Midbrain (tissue), 1 donor: ENCODE measurements around the gene MCC.

Experiments
- DNase-seq: peaks from one replicate; lab custom pipeline; 2025; lab: John Stamatoyannopoulos, UW

The MCC gene

DNA sequence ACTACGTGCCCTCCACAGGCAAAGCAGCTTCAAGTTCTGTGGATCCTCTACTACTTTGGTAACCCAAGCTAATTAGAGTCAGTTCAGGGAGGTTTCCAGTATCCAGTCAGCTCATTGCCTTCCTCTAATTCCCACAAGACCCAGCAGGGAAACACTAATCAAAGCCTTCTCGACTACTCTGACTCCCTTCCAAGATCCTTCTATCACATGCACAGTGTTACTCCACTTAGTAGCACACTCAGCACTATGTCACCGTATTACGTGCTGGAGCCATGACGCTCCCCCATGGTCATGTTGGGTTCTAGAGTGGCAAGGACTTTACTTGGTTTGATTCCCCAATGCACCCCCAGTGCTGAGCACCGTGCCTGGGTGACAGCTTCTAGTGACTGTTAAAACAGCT lies 458.6 kb downstream of the MCC start:
- no peak for DNase-seq

GRCh38 chr5:113027431-113027830 lies 460.8 kb downstream of the MCC start:
- no peak for DNase-seq

- no peak for DNase-seq
Measured at GRCh38 chr5:113027015-113027414, 461.2 kb downstream of the MCC start.

- no peak for DNase-seq
Measured at GRCh38 chr5:113026211-113026610, 462.0 kb downstream of the MCC start.

DNA sequence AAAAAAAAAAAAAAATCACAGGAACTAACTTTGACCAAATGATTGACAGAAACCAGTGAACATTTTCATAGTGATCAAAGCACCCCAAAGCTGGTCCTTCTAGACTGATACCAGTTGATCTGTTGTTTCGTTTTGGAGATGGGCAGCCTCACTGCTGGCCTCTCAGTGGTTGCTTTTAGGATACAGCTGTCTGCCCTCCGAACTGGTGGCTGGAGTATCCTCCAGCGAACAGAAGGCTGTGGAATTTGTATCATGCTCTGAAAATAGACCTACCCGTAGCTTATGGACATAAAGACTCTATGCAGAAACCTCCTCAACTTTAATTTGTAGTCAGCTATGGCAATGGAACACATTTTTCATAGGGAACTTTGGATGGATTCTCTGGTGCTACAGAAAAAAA lies 462.7 kb downstream of the MCC start:
- DNase-seq, result no peak

DNA sequence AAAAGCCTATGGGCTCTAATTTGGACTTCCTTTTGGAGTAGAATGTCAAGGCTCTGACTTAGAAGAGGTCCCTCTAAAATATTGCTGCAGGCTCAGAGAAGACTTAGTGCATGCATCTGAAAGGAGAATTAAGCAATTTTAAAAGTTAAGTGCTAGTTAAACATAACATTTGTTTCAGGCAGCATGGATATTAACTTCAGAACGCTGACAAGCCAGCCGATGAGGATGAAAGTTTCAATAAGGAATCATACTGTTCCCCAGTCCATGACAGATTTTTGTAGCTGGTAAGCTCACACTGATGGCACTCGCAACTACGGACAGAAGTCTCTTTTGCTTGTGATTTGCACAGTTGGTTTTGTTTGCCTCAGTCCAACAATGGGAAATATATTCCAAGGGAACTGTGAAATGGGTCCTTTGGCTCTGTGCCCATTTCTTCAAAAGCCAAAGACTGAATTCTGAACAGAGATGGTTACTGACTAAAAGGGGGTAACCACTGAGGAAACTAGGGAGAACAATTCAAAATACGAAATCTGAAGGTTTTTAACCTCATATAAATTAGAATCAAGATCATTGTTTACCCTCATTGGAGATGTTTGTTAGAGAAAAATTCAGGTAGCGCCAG lies 464.1 kb downstream of the MCC start:
- no peak for DNase-seq

DNA sequence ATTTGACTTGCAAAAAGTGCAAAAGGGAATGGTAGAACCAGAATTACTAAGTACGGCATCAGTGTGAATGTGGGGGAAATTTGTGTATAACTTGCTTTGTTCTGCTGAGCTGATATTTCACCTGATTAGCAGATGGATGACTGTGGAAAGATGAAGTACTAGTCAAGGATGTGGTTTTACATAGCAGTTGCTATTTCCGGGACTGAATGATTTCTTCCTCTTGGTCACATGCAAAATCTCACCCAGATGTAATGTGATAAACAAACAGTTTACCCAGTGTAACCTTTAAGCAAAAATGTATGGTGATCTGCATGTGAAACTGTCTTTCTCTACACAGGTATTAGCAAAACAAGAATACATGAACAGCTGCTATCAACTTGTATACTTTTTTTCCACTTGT lies 465.6 kb downstream of the MCC start:
- DNase-seq, result no peak

DNA sequence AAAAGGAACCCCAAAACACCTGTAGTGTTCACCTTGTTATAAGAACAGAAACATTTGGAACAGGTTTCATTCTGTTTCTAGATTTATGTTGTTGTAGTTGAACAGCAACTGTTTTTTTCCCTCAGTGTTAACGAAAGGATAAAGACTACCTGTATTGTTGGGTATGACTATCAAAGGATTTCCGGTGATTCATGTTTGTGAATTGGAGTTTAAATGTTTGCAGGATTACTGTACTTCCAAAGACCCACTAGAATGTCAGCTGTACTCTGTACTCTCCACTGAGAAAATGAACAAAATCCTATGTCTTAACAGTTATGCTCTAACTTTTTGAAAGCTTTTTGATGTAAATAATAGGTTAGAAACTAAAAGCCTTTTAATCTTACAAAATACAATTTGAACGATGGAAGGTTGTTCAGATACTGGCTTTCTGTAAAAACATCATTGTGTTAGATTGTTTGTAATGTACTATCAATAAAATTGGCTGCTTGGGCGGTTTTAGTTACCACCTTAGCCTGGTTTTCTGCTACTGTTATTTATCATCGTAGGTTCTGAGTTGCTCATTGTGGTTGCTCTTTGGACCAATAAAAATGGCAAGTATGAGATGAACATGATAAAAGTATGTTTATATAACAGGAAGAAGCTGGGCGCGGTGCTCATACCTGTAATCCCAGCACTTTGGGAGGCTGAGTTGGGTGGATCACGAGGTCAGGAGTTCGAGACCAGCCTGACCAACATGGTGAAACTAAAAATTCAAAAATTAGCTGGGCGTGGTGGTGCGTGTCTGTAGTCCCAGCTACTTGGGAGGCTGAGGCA lies 467.6 kb downstream of the MCC start:
- no peak for DNase-seq

DNA sequence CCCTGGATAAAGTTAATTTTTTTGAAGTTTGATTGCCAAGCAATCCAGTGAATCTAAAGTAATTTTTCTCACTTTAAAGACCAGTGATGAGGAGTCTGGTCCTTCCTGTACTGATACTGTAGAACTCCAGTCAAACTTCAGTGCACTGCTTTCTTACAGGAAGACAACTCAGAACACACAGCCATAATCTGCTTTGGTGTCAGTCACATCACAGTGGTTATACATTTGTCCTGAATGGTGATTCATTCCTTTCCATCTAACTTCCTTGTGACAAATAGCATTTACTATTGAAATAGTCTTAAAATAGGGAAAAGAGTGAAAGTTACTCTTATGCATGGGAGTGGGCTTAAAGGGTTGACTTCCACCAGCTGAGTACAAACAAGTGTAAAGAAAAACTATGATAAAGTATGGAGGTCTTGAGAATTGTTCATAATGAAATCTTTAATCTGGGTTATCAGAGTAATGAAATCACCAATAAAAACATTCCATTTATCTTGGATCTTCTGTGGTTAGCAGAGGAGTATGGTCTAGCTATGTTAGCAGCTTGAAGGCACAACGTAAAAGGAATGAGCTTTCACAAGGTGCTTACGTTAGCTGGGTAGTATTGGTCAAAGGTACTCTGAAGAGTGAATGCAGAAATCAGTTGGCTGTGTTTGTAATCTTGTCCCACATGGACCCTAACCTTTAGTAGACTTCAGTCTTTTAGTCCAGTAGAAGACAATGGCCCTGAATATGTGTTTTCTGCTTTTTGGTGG lies 470.2 kb downstream of the MCC start:
- no peak for DNase-seq

- no peak for DNase-seq
Measured at GRCh38 chr5:113005454-113005853, 482.8 kb downstream of the MCC start.

DNA sequence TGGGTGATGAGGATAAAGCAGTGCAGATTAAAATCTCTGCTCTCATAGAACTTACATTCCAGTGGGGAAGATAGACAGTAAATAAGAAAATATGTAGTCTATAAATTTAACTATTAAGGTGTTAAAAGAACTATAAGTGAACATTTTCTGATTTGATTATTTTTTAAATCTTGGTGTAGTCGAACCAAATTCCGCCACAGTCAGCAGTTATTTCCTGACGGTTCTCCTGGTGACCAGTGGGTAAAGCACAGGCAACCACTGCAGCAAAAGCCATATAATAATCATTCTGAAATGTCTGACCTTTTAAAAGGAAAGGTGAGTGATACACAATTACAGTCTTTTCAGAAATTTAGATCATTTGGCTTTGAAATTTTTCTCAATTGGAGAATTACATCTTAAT lies 484.5 kb downstream of the MCC start:
- no peak for DNase-seq

DNA sequence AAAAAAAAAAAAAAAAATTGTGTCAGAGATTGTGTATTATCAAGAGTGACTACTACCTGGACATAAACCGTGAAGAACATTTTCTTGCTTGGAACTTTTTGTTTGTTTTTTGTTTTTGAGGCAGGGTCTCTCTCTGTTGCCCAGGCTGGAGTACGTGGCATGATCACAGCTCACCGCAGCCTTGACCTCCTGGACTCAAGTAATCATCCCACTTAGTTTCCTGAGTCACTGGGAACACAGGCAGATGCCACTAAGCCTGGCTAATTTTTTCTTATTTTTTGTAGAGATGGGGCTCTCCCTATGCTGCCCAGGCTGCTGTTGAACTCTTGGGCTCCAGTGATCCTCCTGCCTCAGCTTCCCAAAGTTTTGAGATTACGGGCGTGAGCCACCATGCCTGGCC lies 485.8 kb downstream of the MCC start:
- no peak for DNase-seq

GRCh38 chr5:113000466-113000865 lies 487.8 kb downstream of the MCC start:
- no peak for DNase-seq

- DNase-seq, result no peak
Measured at GRCh38 chr5:112998296-112998695, 490.0 kb downstream of the MCC start.

GRCh38 chr5:112996830-112997374 lies 491.4 kb downstream of the MCC start:
- DNase-seq, result no peak

DNA sequence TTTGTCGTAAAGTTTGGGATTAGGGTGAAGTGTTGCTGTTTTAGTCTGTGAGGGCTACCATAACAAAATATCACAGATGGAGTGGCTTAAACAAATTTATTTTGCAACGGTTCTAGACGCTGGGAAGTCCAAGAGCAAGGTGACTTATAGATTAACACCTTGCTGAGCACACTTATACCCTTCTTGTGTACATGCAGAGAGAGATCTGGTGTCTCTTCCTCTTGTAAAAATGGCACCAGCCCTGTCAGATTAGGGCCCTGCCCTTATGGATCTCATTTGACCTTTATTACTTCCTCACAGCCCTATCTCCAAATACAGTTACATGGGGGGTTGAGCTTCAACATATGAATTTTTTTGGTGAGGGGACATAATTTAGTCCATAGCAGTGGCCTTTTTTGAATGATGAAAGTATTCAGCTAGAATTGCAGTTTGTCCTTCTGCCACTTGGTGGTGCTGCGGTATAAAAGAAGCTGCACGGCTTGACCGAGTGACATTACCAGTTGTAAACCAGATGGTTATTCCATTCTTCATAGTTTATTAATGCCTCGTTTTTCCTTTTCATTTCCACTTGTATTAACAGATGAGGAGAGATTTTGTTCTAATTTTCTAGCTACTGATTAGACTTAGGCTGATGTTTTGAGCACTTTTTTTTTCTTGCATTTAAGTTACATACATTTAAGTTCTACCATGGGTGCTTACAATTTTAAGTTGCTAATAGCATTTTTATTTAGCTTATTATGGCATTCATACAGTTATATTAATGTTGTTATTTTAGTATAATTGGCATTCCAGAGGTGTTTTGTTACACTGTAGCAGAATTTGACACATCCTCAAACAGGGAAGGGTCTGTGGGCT lies 492.3 kb downstream of the MCC start:
- DNase-seq, result peak; percentile 82

- DNase-seq, result no peak
Measured at GRCh38 chr5:112986224-112986623, 502.0 kb downstream of the MCC start.

DNA sequence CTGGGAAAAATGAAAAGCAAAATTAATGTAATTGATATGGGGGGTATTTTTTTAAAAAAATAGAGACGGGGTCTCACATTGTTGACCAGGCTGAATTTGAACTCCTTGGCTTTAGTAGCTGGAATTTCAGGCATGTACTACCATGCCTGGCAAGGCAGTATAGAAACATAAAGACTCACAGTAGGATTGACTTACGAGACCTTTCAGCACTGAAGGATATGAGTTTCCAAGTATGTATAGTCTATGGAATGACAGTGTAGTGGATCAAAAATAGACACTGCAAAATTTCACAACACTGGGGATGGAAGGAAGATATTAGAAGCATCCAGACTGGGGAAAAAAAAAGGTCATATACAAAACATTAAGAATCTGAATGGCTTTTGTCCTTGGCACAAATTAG lies 504.9 kb downstream of the MCC start:
- DNase-seq, result no peak

DNA sequence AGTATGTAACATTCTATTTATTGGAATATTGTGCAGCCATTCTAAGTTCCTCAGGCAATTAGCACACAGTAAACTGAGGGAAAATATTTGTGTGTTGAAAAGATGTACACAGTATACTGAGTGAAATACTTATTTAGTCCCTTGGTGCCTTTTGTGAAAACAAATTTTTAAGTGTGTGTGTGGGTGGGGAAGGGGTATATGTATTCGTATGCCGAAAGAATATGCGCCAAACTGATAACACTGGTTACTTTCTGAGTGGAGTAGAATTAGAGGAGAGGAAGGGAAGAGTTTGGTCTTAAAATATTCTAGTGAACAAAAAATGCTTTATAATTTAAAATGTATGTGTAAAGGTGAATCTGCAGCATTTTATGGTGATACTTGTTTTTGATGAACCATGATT lies 508.5 kb downstream of the MCC start:
- DNase-seq, result no peak

GRCh38 chr5:112978836-112979235 lies 509.4 kb downstream of the MCC start:
- DNase-seq, result no peak

DNA sequence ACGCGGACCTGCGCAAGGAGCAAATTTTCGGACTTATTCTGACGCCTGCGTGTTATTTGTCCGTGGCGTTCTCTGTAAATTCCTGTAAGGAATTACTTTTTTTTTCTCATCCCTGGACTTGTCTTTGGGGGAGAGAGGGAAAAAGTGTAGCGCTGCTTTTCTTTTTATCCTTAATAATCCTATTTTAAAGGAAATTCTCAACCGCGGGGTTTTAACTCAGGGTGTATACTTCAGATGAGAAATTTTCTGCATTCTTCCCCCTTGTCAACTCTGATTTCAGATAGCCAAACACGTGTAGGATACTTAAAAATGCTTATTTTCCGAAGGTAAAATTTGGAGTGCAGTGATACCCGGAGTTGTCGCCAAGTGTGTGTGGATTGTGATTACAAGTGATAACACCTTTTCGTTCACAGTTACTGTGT lies 510.8 kb downstream of the MCC start:
- no peak for DNase-seq
